B cell (primary cell): ENCODE data around the gene VPS35. TPM values are rescaled to one million over a fixed set of nuclear protein-coding genes. Genes with fewer than 3 reads are reported as not detected.

Source experiments
- ATAC-seq: fragments of 200-7000 bp; cut with Tn5 transposase; one replicate; pipeline ENCODE4 v1.10.0; 2021; ENCODE audit warnings: low read depth, mild to moderate bottlenecking, moderate number of reproducible peaks, moderate library complexity
- CTCF ChIA-PET: fragments of 350-600 bp; sonication (Branson Sonifier 250); formaldehyde crosslinking; loops from one replicate; lab custom pipeline; 2021; ENCODE audit warnings: antibody characterized with exemption, inconsistent platforms; lab: Charles Lee
- POLR2A ChIA-PET: fragments of 350-600 bp; sonication (Branson Sonifier 250); formaldehyde crosslinking; loops from one replicate; lab custom pipeline; 2021; ENCODE audit warnings: antibody characterized with exemption; lab: Charles Lee
- DNase-seq: peaks from one replicate; pipeline ENCODE4 v3.0.0; 2013
- H2AFZ ChIP-seq: 2 replicates; pipeline ENCODE4 v1.6.1; 2012; ENCODE audit warnings: mild to moderate bottlenecking, low read depth, low read length; ENCODE audit not compliant: insufficient read depth, poor library complexity, severe bottlenecking
- H3K27ac ChIP-seq, 2 donors: 1 replicate in 1 of 2; 2 replicates in 1 of 2; pipeline ENCODE4 v1.5.1; 2012 to 2013; ENCODE audit warnings: low read length in 2 of 2, mild to moderate bottlenecking in 2 of 2, moderate library complexity in 1 of 2
- H3K27me3 ChIP-seq, 4 experiments: fragments of 200-600 bp in 1 of 4; sonication (generic) in 1 of 4; replicated peaks in 1 of 4; 1 replicate in 2 of 4; 2 replicates in 2 of 4; pipeline versions ENCODE4 v1.6.1 to v1.7.0; 2013 to 2016; ENCODE audit warnings: low read length in 3 of 4, mild to moderate bottlenecking in 2 of 4, mixed read lengths in 1 of 4, moderate library complexity in 1 of 4; ENCODE audit not compliant: insufficient read depth in 4 of 4, control insufficient read depth in 3 of 4; ENCODE audit errors: control extremely low read depth in 1 of 4
- H3K36me3 ChIP-seq, 2 experiments: replicated peaks in 1 of 2; 1 replicate in 1 of 2; 2 replicates in 1 of 2; pipeline versions ENCODE4 v1.6.1 to v1.7.1; 2013; ENCODE audit warnings: low read length in 1 of 2; ENCODE audit not compliant: insufficient read depth in 2 of 2, control insufficient read depth in 1 of 2; ENCODE audit errors: control extremely low read depth in 1 of 2, extremely low read depth in 1 of 2
- H3K4me1 ChIP-seq, 2 donors: fragments of 200-600 bp in 1 of 2; sonication (generic) in 1 of 2; 1 replicate in 1 of 2; 2 replicates in 1 of 2; pipeline versions ENCODE4 v1.5.1 to v1.6.1; 2013 to 2017; ENCODE audit warnings: low read length in 2 of 2; ENCODE audit not compliant: control insufficient read depth in 2 of 2, insufficient read depth in 2 of 2
- H3K4me2 ChIP-seq: replicated peaks from 2 replicates; pipeline ENCODE3; 2012; ENCODE audit warnings: mild to moderate bottlenecking, low read depth, low read length; ENCODE audit not compliant: poor library complexity, severe bottlenecking
- H3K4me3 ChIP-seq, 5 experiments: fragments of 200-600 bp in 1 of 5; sonication (generic) in 1 of 5; 1 replicate in 3 of 5; 2 replicates in 2 of 5; pipeline versions ENCODE4 v1.5.1 to v1.7.0; 2011 to 2016; ENCODE audit warnings: low read length in 4 of 5, mild to moderate bottlenecking in 4 of 5, low read depth in 2 of 5, control low read depth in 1 of 5, moderate library complexity in 1 of 5; ENCODE audit not compliant: insufficient read depth in 1 of 5; ENCODE audit errors: control extremely low read depth in 1 of 5, extremely low read depth in 1 of 5
- H3K79me2 ChIP-seq: fragments of 200-600 bp; sonication (generic); one replicate; pipeline ENCODE4 v1.6.0; 2016; ENCODE audit warnings: low read length; ENCODE audit not compliant: control insufficient read depth, insufficient read depth
- H3K9ac ChIP-seq: fragments of 200-600 bp; sonication (generic); 2 replicates; pipeline ENCODE4 v1.6.1; 2017; ENCODE audit warnings: mild to moderate bottlenecking, low read length, moderate library complexity
- H3K9me3 ChIP-seq, 3 donors: one replicate each; pipeline versions ENCODE4 v1.6.1 to v1.7.1; 2013; ENCODE audit warnings: low read length in 2 of 3; ENCODE audit not compliant: control insufficient read depth in 2 of 3, insufficient read depth in 1 of 3; ENCODE audit errors: control extremely low read depth in 1 of 3
- H4K20me1 ChIP-seq: 2 replicates; pipeline ENCODE4 v1.6.0; 2012; ENCODE audit warnings: mild to moderate bottlenecking, low read length; ENCODE audit not compliant: insufficient read depth, control insufficient read depth, poor library complexity, severe bottlenecking
- H3K27ac Mint-ChIP-seq: one replicate; pipeline ENCODE4 v1.8.0; 2021; ENCODE audit warnings: mixed read lengths
- H3K27me3 Mint-ChIP-seq: one replicate; pipeline ENCODE4 v1.8.0; 2021; ENCODE audit warnings: mixed read lengths
- H3K4me1 Mint-ChIP-seq: one replicate; pipeline ENCODE4 v1.8.0; 2021; ENCODE audit warnings: mixed read lengths
- H3K4me3 Mint-ChIP-seq: one replicate; pipeline ENCODE4 v1.8.0; 2021; ENCODE audit warnings: mixed read lengths
- H3K9me3 Mint-ChIP-seq: one replicate; pipeline ENCODE4 v1.8.0; 2022; ENCODE audit warnings: mixed read lengths; ENCODE audit not compliant: insufficient read depth
- CTCF ChIP-seq: fragments of 200-600 bp; IDR thresholded peaks from one replicate; pipeline ENCODE4 v1.8.0; 2022; ENCODE audit warnings: antibody characterized with exemption, mild to moderate bottlenecking
- EZH2 ChIP-seq: IDR thresholded peaks from 2 replicates; pipeline ENCODE4 v1.6.1; 2012; ENCODE audit warnings: borderline replicate concordance, low read depth, mild to moderate bottlenecking, moderate library complexity, low read length; ENCODE audit not compliant: insufficient read depth, poor library complexity, severe bottlenecking
- WGBS: methylation state at CpG from one replicate; pipeline ENCODE4 v1.1.5; 2013; ENCODE audit warnings: missing lambda C conversion rate; ENCODE audit not compliant: insufficient coverage; 5-methylcytosine and 5-hydroxymethylcytosine counted together
- intact Hi-C: fragments of 100-400 bp; cut with micrococcal nuclease; formaldehyde crosslinking; loops from one replicate; pipeline ENCODE4 v1.10.0; 2022
- polyA plus RNA-seq: library from polyadenylated mRNA; depleted of rRNA; stranded (reverse); fragments of >200 nt; gene quantifications from 2 replicates; pipeline ENCODE4 v1.2.3, GENCODE V29; 2012
- total RNA-seq, 2 donors: library from RNA; stranded (reverse); fragments of 120-200 nt in 1 of 2; gene quantifications; 1 replicate in 1 of 2; 2 replicates in 1 of 2; pipeline versions ENCODE4 v1.2.3 to v1.2.4, GENCODE V29; 2013 to 2022

VPS35 gene
- total and polyA plus RNA-seq, 2 donors (not counting 1 experiment from before 2014, with no cell fraction given), result 9.5 to 120 TPM

- Histone ChIP-seq H3K79me2 (peaks cover 5% of the 10 kb centered on the region), H3K4me1 (peaks cover 23 to 25% of the 10 kb centered on the region in 2 donors), H4K20me1 (no peaks in the 10 kb centered on the region), H3K27me3 (no peaks in the 10 kb centered on the region), H3K27ac (no peak overlapping the region), H3K4me2 (no peak overlapping the region), H3K9me3 (no peaks in the 10 kb centered on the region), H2AFZ (no peak overlapping the region), H3K36me3 (peaks cover 2 to 4% of the 10 kb centered on the region in 2 experiments), H3K4me3 (no peak overlapping the region), H3K9ac (no peak overlapping the region)
- H3K4me1 Mint-ChIP-seq, result peaks cover 5% of the 10 kb centered on the region
- no peak overlapping the region for H3K4me3 Mint-ChIP-seq
- ATAC-seq (no peak), DNase-seq (no peak)
- no peaks in the 10 kb centered on the region for H3K27me3 Mint-ChIP-seq
- intact Hi-C loops, result no loop called here
- no peak overlapping the region for H3K27ac Mint-ChIP-seq
- ChIA-PET POLR2A (no interaction called here), CTCF (no interaction called here)
- no peaks in the 10 kb centered on the region for H3K9me3 Mint-ChIP-seq
- 100% methylated on average over 5 of the region's 5 CpGs for WGBS
- TF ChIP-seq CTCF, result no peak
- TF ChIP-seq EZH2, result no peak
Measured at GRCh38 chr16:46695937-46696336, 7.0 kb upstream of the VPS35 start.

GRCh38 chr16:46693598-46693997 is 4.6 kb upstream of the VPS35 start:
- WGBS, result no CpG with 5 or more reads among the region's 2 CpGs
- Mint-ChIP-seq H3K4me1 (peaks cover 5% of the 10 kb centered on the region), H3K27ac (no peak overlapping the region), H3K4me3 (no peak overlapping the region), H3K9me3 (no peaks in the 10 kb centered on the region), H3K27me3 (no peaks in the 10 kb centered on the region)
- ChIA-PET POLR2A (no interaction called here), CTCF (interaction anchor here (2.9 kb wide), 1 partner anchor 20 kb away, joined by 15 read pairs; no protein-coding TSS in a partner anchor)
- Histone ChIP-seq H3K9ac (no peak overlapping the region), H4K20me1 (no peaks in the 10 kb centered on the region), H3K79me2 (peaks cover 8% of the 10 kb centered on the region), H3K4me1 (peaks cover 33 to 37% of the 10 kb centered on the region in 2 donors), H2AFZ (no peak overlapping the region), H3K27ac (no peak overlapping the region), H3K4me2 (no peak overlapping the region), H3K9me3 (no peaks in the 10 kb centered on the region), H3K4me3 (no peak overlapping the region), H3K27me3 (no peaks in the 10 kb centered on the region), H3K36me3 (peaks cover 2 to 4% of the 10 kb centered on the region in 2 experiments)
- TF ChIP-seq CTCF, result no peak
- no peak for TF ChIP-seq EZH2
- intact Hi-C loops, result no loop called here
- DNase-seq (no peak), ATAC-seq (no peak)
